Measurements from ENCODE around the gene GPR183. TPM values are rescaled to one million over a fixed set of nuclear protein-coding genes. Genes with fewer than 3 reads are reported as not detected.
A peak's percentile ranks its signal among the peaks of the same experiment; 100 is the strongest.

The GPR183 gene
- total and polyA plus RNA-seq, 10 of the 15 experiments (the other 5 are each of a cell fraction or from before 2014, with no cell fraction given), result 134 to 669 (median 225) TPM

- H3K27me3 ChIP-seq (replicated peaks in 1 of 2; ENCODE audit: control insufficient read depth in 2 of 2, insufficient read depth in 2 of 2, low read length in 1 of 2), result no peaks in the 10 kb centered on the region
- ChIA-PET RAD21 (ENCODE audit: unreplicated experiment) (interaction anchor here (1.1 to 14.1 kb wide), 20 partner anchors 9 to 139 kb away, joined by 3 to 247 read pairs (median 9); partner anchors contain the start of genes GPR183 and UBAC2), SMC1A (ENCODE audit: uncharacterized antibody, unreplicated experiment) (interaction anchor here (0.5 to 13.7 kb wide), 20 partner anchors 11 to 139 kb away, joined by 3 to 264 read pairs (median 8); partner anchors contain the start of genes GPR18 and GPR183), POLR2A (interaction anchor here (0.7 to 4.6 kb wide), 10 partner anchors 9 to 137 kb away, joined by 3 to 35 read pairs (median 3); partner anchors contain the start of genes GPR183 and UBAC2), CTCF (interaction anchor here (0.6 to 3.4 kb wide), 19 partner anchors 8 to 140 kb away, joined by 3 to 23 read pairs (median 5); partner anchors contain the start of gene GPR183)
- in situ Hi-C loops (cut with MboI), result no loop called here
- peaks cover 91% of the 10 kb centered on the region for H3K79me2 ChIP-seq (ENCODE audit: control insufficient read depth, insufficient read depth, low read length)
- H3K4me1 ChIP-seq (ENCODE audit: control insufficient read depth, insufficient read depth, low read length), result peaks cover 17% of the 10 kb centered on the region
- peak overlapping the region; percentile 64 for H3K4me2 ChIP-seq (ENCODE audit: control insufficient read depth, insufficient read depth)
- FAIRE-seq (no peak), ATAC-seq (0 out of 3 replicates have a peak, but pooled peaks have one; percentile 1), DNase-seq (ENCODE audit: low read depth, low spot score) (no peak)
- H3K4me3 ChIP-seq, result peak overlapping the region; percentile 58
- intact Hi-C loops (cut with micrococcal nuclease; ENCODE audit: unreplicated experiment), result no loop called here
- TF ChIP-seq POLR2AphosphoS5 (IDR thresholded peaks at IDR 0.05; ENCODE audit: low read length), result 0 out of 2 replicates have a peak, but pooled peaks have one; percentile 3
- no peak for TF ChIP-seq GATAD2B (conservative IDR thresholded peaks at IDR 0.05; ENCODE audit: low read depth)
- peak overlapping the region; percentile 33; the same call in 1 of the 2 replicates for H3K9ac ChIP-seq (ENCODE audit: control insufficient read depth, insufficient read depth, low read length)
- H4K20me1 ChIP-seq (ENCODE audit: control insufficient read depth, insufficient read depth), result peaks cover 3% of the 10 kb centered on the region; the same call in 1 of the 2 replicates
- peak overlapping the region; percentile 62 for H3K27ac ChIP-seq (ENCODE audit: control insufficient read depth, insufficient read depth)
- no TSS peak for BruUV-seq (replicated peaks)
- H3K9me3 ChIP-seq (replicated peaks; ENCODE audit: control insufficient read depth, insufficient read depth, low read length), result no peaks in the 10 kb centered on the region
- H2AFZ ChIP-seq (ENCODE audit: control insufficient read depth, low read depth, low read length), result no peak overlapping the region
- peaks cover 6 to 19% of the 10 kb centered on the region in 2 experiments for H3K36me3 ChIP-seq (ENCODE audit: control insufficient read depth in 2 of 2, insufficient read depth in 2 of 2, low read length in 1 of 2)
These were observed 9.9 kb downstream of the GPR183 start for GRCh38 chr13:99297331-99297730.

GRCh38 chr13:99296398-99296797, 10.8 kb downstream of the GPR183 start:
- peak overlapping the region; percentile 64 for H3K4me2 ChIP-seq (ENCODE audit: control insufficient read depth, insufficient read depth)
- no peaks in the 10 kb centered on the region for H3K9me3 ChIP-seq (replicated peaks; ENCODE audit: control insufficient read depth, insufficient read depth, low read length)
- peak overlapping the region; percentile 62 for H3K27ac ChIP-seq (ENCODE audit: control insufficient read depth, insufficient read depth)
- H3K36me3 ChIP-seq (ENCODE audit: control insufficient read depth in 2 of 2, insufficient read depth in 2 of 2, low read length in 1 of 2), result peaks cover 6 to 19% of the 10 kb centered on the region in 2 experiments
- no peak overlapping the region for H2AFZ ChIP-seq (ENCODE audit: control insufficient read depth, low read depth, low read length)
- H3K4me1 ChIP-seq (ENCODE audit: control insufficient read depth, insufficient read depth, low read length), result peaks cover 14% of the 10 kb centered on the region
- peak; percentile 15 for ATAC-seq
- ChIA-PET CTCF (interaction anchor here (0.7 to 2.6 kb wide), 10 partner anchors 9 to 140 kb away, joined by 3 to 23 read pairs (median 4); no protein-coding TSS in a partner anchor), RAD21 (ENCODE audit: unreplicated experiment) (interaction anchor here (0.7 to 14.1 kb wide), 16 partner anchors 8 to 140 kb away, joined by 3 to 247 read pairs (median 16); partner anchors contain the start of genes GPR183 and UBAC2), SMC1A (ENCODE audit: uncharacterized antibody, unreplicated experiment) (interaction anchor here (0.8 to 13.7 kb wide), 13 partner anchors 11 to 140 kb away, joined by 3 to 264 read pairs (median 8); partner anchors contain the start of gene GPR183), POLR2A (interaction anchor here (0.5 to 4.6 kb wide), 7 partner anchors 8 to 138 kb away, joined by 3 to 35 read pairs (median 3); partner anchors contain the start of gene GPR183)
- no peaks in the 10 kb centered on the region for H3K27me3 ChIP-seq (replicated peaks in 1 of 2; ENCODE audit: control insufficient read depth in 2 of 2, insufficient read depth in 2 of 2, low read length in 1 of 2)
- peaks cover 3% of the 10 kb centered on the region; the same call in 1 of the 2 replicates for H4K20me1 ChIP-seq (ENCODE audit: control insufficient read depth, insufficient read depth)
- FAIRE-seq, result no peak
- intact Hi-C loops (cut with micrococcal nuclease; ENCODE audit: unreplicated experiment), result no loop called here
- H3K4me3 ChIP-seq, result peak overlapping the region; percentile 58; the same call in 1 of the 2 replicates
- under 1% methylated on average over 4 of the region's 4 CpGs for WGBS (ENCODE audit: insufficient coverage, insufficient replicate concordance, low lambda C conversion rate, missing lambda C conversion rate)
- in situ Hi-C loops (cut with MboI), result no loop called here
- H3K9ac ChIP-seq (ENCODE audit: control insufficient read depth, insufficient read depth, low read length), result peak overlapping the region; percentile 12; the same call in 1 of the 2 replicates
- peaks cover 82% of the 10 kb centered on the region for H3K79me2 ChIP-seq (ENCODE audit: control insufficient read depth, insufficient read depth, low read length)
- BruUV-seq (replicated peaks), result no TSS peak
- DNase-seq (ENCODE audit: low read depth, low spot score), result no peak
- no peak for TF ChIP-seq ZBTB4 (CRISPR knock-in tag; IDR thresholded peaks at IDR 0.05)
- TF ChIP-seq ASH2L (IDR thresholded peaks at IDR 0.05; ENCODE audit: borderline replicate concordance, low read depth), result no peak
- no peak for TF ChIP-seq NR2C2 (IDR thresholded peaks at IDR 0.05; ENCODE audit: borderline replicate concordance, control insufficient read depth, insufficient read length, low read depth)
- no peak for TF ChIP-seq HDAC2 (IDR thresholded peaks at IDR 0.05)
- TF ChIP-seq SMAD1 (IDR thresholded peaks at IDR 0.05; ENCODE audit: low read depth, partially characterized antibody), result no peak
- TF ChIP-seq SMAD5 (IDR thresholded peaks at IDR 0.05; ENCODE audit: low read depth), result no peak
- no peak for TF ChIP-seq MEF2B (IDR thresholded peaks at IDR 0.05; ENCODE audit: partially characterized antibody, poor library complexity, severe bottlenecking)
- TF ChIP-seq BACH1 (IDR thresholded peaks at IDR 0.05; ENCODE audit: borderline replicate concordance), result no peak
- peak; percentile 63 for TF ChIP-seq BCL3 (IDR thresholded peaks at IDR 0.05; ENCODE audit: borderline replicate concordance, insufficient read depth, low read depth, low read length, poor library complexity, severe bottlenecking)

All from GM12878 (cell line).